Uterus (tissue), 4 donors: Measurements from ENCODE around the gene CNTD1. TPM values are rescaled to one million over a fixed set of nuclear protein-coding genes. Genes with fewer than 3 reads are reported as not detected.

Experiments
- DNase-seq, 2 donors: peaks; one replicate each; pipeline ENCODE4 v3.0.0-alpha.2; 2019 to 2020
- H3K27ac ChIP-seq, 2 donors: fragments of 200-600 bp; sonication (generic); 1 replicate in 1 of 2; 2 replicates in 1 of 2; pipeline ENCODE4 v1.5.1; 2016 to 2018
- H3K27me3 ChIP-seq, 2 donors: fragments of 200-600 bp; sonication (generic); one replicate each; pipeline ENCODE4 v1.5.1; 2018 to 2019; ENCODE audit warnings: control low read depth in 1 of 2
- H3K36me3 ChIP-seq, 2 donors: fragments of 200-600 bp; sonication (generic); one replicate each; pipeline ENCODE4 v1.5.1; 2019; ENCODE audit warnings: control low read depth in 1 of 2
- H3K4me1 ChIP-seq, 2 donors: fragments of 200-600 bp; sonication (generic); one replicate each; pipeline ENCODE4 v1.5.1; 2018 to 2019; ENCODE audit warnings: control low read depth in 1 of 2
- H3K4me3 ChIP-seq, 2 donors: fragments of 200-600 bp; sonication (generic); 1 replicate in 1 of 2; 2 replicates in 1 of 2; pipeline ENCODE4 v1.5.1; 2018 to 2019; ENCODE audit warnings: mild to moderate bottlenecking in 1 of 2
- H3K9me3 ChIP-seq, 2 donors: fragments of 200-600 bp; sonication (generic); one replicate each; pipeline ENCODE4 v1.5.1; 2019; ENCODE audit warnings: control low read depth in 1 of 2
- POLR2A ChIP-seq, 2 donors: fragments of 450-650 bp; IDR thresholded peaks; one replicate each; pipeline ENCODE4 v1.6.1; 2016; ENCODE audit warnings: antibody characterized with exemption in 2 of 2, mild to moderate bottlenecking in 1 of 2, moderate library complexity in 1 of 2
- intact Hi-C: fragments of 100-400 bp; cut with DNase I; formaldehyde crosslinking; loops from one replicate; pipeline ENCODE4 v1.15.1; 2023; ENCODE audit warnings: low total_unique reads
- total RNA-seq, 4 donors: library from RNA; depleted of rRNA in 3 of 4; stranded (reverse); fragments of >200 nt in 3 of 4; gene quantifications; one replicate each; pipeline versions ENCODE4 v1.1.0 to v1.2.4, GENCODE V29; 2014 to 2023
- TF ChIP-seq, protein P1 (sequence below), 4 experiments: fragments of 200-600 bp in 2 of 4; fragments of 450-650 bp in 2 of 4; sonication (generic) in 2 of 4; IDR thresholded peaks; one replicate each; pipeline ENCODE4 v1.5.1; 2016 to 2019; ENCODE audit warnings: antibody characterized with exemption in 4 of 4, mild to moderate bottlenecking in 2 of 4, moderate library complexity in 1 of 4
- donor health status: DM: yes; HTN: yes; CAD: no.

Gene CNTD1
- total RNA-seq, 4 donors from 2014 or later, result 0.69 to 1.2 TPM; not detected in 2

- no peak overlapping the region for H3K27ac ChIP-seq
- H3K36me3 ChIP-seq, result no peaks in the 10 kb centered on the region
- no peaks in the 10 kb centered on the region for H3K4me1 ChIP-seq
- H3K4me3 ChIP-seq, result no peak overlapping the region
- DNase-seq, result no peak
- TF ChIP-seq POLR2A (IDR thresholded peaks at IDR 0.05), result no peak
- TF ChIP-seq, protein P1, sequence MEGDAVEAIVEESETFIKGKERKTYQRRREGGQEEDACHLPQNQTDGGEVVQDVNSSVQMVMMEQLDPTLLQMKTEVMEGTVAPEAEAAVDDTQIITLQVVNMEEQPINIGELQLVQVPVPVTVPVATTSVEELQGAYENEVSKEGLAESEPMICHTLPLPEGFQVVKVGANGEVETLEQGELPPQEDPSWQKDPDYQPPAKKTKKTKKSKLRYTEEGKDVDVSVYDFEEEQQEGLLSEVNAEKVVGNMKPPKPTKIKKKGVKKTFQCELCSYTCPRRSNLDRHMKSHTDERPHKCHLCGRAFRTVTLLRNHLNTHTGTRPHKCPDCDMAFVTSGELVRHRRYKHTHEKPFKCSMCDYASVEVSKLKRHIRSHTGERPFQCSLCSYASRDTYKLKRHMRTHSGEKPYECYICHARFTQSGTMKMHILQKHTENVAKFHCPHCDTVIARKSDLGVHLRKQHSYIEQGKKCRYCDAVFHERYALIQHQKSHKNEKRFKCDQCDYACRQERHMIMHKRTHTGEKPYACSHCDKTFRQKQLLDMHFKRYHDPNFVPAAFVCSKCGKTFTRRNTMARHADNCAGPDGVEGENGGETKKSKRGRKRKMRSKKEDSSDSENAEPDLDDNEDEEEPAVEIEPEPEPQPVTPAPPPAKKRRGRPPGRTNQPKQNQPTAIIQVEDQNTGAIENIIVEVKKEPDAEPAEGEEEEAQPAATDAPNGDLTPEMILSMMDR (IDR thresholded peaks at IDR 0.05), result no peak
- no peaks in the 10 kb centered on the region for H3K27me3 ChIP-seq
- intact Hi-C loops, result loop anchor here (5.0 kb wide), 1 partner anchor 95 kb away; no protein-coding TSS in a partner anchor
- H3K9me3 ChIP-seq, result no peaks in the 10 kb centered on the region
Measured at GRCh38 chr17:42841975-42842685, 43.5 kb downstream of the CNTD1 start.

DNA sequence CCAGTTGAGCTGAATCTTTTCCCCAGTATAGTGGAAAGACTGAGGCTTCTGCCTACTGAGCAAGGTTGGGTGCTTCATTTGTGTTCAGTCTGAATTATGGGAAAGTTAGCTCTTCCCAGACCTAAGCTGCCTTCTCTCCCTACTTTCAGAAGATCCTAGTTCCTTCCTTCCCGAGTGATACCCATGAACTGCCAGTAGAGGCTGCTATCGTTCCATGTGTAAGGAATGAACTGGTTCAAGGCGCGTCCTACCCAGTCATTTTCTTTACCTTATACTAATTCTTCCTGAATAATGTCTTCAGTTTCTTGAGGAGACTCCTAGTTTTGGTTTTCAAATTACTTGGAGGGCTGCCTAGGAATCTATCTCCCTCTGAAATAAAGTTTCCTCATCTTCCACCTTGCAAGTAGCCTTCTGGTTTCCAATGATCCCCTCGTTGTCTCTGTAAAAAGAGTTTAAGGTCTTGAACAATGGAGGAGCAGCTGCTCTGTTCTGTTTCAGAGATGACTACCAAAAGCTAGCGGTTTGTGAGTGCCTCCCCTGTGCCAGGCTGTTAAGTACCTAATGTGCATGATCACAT lies 44.8 kb downstream of the CNTD1 start:
- H3K27ac ChIP-seq, result peak overlapping the region in 1 of 2 donors; percentile 31
- no peaks in the 10 kb centered on the region for H3K36me3 ChIP-seq
- intact Hi-C loops, result loop anchor here (5.0 kb wide), 1 partner anchor 94 kb away; no protein-coding TSS in a partner anchor
- DNase-seq, result no peak
- no peaks in the 10 kb centered on the region for H3K9me3 ChIP-seq
- H3K4me3 ChIP-seq, result no peak overlapping the region
- H3K4me1 ChIP-seq, result no peaks in the 10 kb centered on the region
- no peaks in the 10 kb centered on the region for H3K27me3 ChIP-seq
- TF ChIP-seq, protein P1 (IDR thresholded peaks at IDR 0.05), result peak; percentile 77 to 97 (median 92)
- TF ChIP-seq POLR2A (IDR thresholded peaks at IDR 0.05), result no peak

DNA sequence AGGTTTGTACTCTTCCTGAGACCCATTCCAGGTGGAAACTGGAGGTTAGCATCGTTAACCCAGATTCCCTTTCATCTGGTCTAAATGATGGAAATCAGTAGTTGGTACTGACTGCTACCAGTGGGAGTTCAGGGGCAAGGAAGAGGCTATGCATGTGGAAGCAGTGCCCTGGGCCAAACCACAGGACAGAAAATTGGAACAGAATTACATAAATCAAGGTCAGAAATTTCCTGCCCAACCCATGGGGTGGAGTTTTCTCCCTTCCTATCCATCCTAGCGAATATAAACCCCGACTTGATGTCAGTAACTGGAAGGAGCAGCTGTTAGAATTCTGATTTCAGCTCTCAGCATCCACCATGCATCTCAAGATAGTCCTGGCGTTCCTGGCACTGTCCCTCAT lies 45.6 kb downstream of the CNTD1 start, which contains the start of gene AOC2:
Gene AOC2, plus strand, starts transcription at position 310 of the 400 bp plus-strand sequence. Its CDS starts 47 bp downstream, at position 357.
- intact Hi-C loops, result loop anchor here (5.0 kb wide), 1 partner anchor 93 kb away; no protein-coding TSS in a partner anchor
- Histone ChIP-seq H3K27ac (peak within 1 kb of the TSS in 1 of 2 donors; percentile 31), H3K9me3 (no peaks in the 10 kb centered on the region), H3K27me3 (no peaks in the 10 kb centered on the region), H3K36me3 (no peaks in the 10 kb centered on the region), H3K4me1 (no peaks in the 10 kb centered on the region), H3K4me3 (no peak within 1 kb of the TSS)
- TF ChIP-seq POLR2A (IDR thresholded peaks at IDR 0.05), result no peak
- TF ChIP-seq, protein P1 (IDR thresholded peaks at IDR 0.05), result no peak
- DNase-seq, result no peak

GRCh38 chr17:42844761-42845555 lies 46.3 kb downstream of the CNTD1 start:
- Histone ChIP-seq H3K9me3 (no peaks in the 10 kb centered on the region), H3K4me1 (no peaks in the 10 kb centered on the region), H3K36me3 (no peaks in the 10 kb centered on the region), H3K27me3 (no peaks in the 10 kb centered on the region), H3K27ac (no peak overlapping the region), H3K4me3 (no peak overlapping the region)
- intact Hi-C loops, result loop anchor here (5.0 kb wide), 1 partner anchor 92 kb away; no protein-coding TSS in a partner anchor
- TF ChIP-seq, protein P1 (IDR thresholded peaks at IDR 0.05), result no peak
- TF ChIP-seq POLR2A (IDR thresholded peaks at IDR 0.05), result no peak
- DNase-seq, result no peak
